HG02884 (cell line): ENCODE measurements around the gene PSMB3.

Experiments used
- ATAC-seq: cut with Tn5 transposase; IDR thresholded peaks from one replicate; pipeline ENCODE4 v1.9.1; 2021; ENCODE audit warnings: mild to moderate bottlenecking, moderate library complexity; ENCODE audit not compliant: unreplicated experiment

Gene PSMB3

DNA sequence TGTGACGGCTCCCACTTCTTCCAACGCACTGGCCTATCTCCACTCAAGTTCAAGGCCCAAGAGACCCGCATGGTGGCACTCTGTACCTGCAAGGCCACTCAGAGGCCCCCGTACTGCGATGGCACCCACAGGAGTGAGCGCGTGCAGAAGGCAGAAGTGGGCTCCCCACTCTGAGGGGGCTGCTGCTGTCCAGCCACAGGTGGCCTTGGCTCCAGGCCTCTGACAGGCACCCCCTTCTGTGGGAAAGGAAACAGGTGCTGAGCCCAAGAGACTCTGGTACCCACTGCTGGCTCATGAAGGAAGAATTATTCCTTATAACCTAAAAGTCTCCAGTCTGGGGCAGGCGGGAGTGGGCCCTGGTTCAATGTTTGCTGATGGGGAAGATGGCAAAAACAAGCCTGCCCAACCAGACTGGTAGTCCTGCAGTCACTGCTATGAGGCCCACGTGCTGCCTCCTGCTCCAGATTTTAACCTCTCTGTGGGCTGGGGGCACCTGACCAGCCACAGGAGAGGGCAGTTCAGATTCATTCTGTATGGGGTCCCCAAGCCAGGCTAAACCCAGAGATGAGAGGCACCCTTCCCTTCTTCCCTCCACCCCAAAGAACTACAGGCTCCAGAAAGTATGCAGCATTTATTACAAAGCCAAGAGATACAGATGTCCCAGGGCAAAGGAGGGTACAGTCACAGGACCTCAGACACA, 19.1 kb upstream of the PSMB3 start:
- no peak for ATAC-seq

GRCh38 chr17:38733982-38734973, 18.3 kb upstream of the PSMB3 start:
- ATAC-seq, result no peak

GRCh38 chr17:38735161-38735997, 17.2 kb upstream of the PSMB3 start:
- no peak for ATAC-seq

DNA sequence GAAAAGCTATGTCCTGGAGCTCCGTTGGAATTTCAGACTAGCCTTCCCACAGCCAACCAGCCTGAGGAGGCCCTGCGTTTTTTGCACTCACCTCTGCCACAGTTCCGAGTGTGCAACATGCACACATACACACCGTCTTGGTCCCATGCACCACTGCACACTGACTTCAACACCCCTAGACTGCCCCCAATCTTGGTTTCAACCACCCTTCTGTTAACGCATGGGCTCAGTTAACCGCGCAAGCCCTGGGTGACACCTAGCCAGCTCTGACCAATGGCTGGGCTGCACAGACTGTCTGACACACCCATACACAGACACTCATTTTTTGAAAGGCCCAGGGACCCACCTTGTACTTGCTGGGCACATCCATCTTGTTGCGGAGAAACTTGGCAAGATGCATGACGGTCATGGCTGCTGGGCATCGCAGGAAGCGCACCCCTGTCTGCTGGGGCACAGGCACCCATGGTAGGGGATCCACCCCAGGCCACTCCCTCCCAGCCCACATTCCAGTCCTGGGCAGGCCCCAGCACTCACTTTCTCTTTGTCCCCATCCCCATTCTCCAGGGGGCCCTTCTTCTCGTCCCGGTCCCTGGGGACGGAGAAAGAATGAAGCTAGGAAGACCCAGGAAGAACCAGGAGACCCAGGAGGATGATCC, 14.4 kb upstream of the PSMB3 start:
- no peak for ATAC-seq

DNA sequence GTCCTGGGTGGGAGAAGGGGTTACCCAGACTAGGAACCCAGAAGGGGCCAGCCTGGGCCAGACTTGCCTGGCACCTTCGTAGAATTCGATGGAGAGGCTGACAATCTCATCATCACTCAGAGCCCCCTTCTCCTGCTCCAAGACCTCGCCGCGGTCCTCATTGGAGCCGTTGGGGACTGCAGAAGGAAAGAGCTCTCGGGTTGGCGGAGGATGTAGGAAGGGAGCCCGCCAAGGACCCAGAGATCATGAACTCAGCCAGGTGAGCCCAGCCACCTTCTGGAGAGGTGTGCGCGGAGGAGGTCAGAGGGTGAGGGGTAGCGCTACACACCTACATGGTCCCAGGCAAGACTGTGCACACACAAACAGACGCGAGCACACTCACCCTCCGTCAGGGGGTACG, 13.9 kb upstream of the PSMB3 start:
- ATAC-seq, result no peak

DNA sequence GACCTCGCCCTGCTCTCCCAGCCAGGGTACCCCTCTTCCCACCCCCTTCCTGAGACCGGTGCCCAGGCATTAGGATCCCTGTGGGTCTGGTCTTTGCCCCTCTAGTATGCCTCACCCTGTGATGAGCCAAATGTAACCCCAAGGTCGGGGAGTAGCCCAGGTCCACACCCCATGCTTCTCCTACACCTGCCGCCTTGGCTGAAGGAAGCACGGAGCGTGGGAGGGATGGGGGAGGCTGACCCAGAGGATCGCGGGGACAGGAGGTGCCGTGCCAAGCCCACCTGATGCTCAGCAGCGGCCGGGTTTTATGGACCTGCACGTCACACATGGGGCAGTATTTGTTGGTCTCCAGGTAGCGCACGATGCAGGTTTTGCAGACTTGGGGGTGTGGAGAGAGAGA, 13.2 kb upstream of the PSMB3 start:
- ATAC-seq, result no peak

- no peak for ATAC-seq
These were observed 12.5 kb upstream of the PSMB3 start for GRCh38 chr17:38740044-38740443.

GRCh38 chr17:38740806-38741205, 11.7 kb upstream of the PSMB3 start:
- ATAC-seq, result no peak

DNA sequence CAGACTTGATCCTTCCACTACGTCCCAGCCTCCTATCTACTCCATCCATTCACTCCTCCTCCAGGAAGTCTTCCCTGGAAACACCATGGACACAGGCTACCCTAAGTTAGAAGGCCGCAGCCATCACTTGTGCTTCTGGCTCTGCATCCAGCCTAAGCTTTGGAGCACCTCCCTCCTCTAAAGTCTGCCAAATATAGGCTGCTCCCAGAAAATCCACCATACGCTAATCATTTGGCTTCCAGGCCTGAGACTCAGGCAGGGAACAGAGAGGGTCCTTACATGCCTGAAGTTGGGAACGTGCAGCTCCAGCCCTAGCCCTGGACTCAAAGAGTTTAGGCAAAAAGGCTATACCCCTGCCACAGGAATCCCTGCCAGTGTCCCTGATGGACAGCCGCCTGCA, 11.1 kb upstream of the PSMB3 start:
- no peak for ATAC-seq

GRCh38 chr17:38741921-38742410, 10.6 kb upstream of the PSMB3 start:
- ATAC-seq, result no peak

GRCh38 chr17:38742411-38743308, 9.9 kb upstream of the PSMB3 start:
- ATAC-seq, result no peak

- no peak for ATAC-seq
These were observed 8.9 kb upstream of the PSMB3 start for GRCh38 chr17:38743556-38744171.

DNA sequence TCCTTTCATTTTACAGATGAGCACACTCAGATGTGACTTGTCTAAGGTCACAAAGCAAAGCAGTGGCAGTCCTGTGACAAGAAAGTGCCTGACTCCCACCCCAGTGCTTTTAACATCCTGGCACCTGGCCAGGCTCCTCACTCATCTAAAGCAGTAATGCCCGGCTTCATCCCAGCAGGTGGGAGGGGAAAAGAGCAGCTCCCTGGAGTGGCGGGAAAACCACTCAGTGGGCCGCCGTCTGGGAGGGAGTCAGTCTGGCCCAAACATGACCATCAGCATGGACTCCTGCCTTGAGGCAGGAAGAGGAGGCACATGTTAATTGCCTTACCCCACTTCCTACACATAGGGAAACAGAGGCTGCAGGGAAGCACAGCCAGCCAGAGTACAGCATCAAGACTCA, 7.0 kb upstream of the PSMB3 start:
- no peak for ATAC-seq

- no peak for ATAC-seq
These were observed 6.3 kb upstream of the PSMB3 start for GRCh38 chr17:38746004-38746848.

GRCh38 chr17:38746849-38747462, 5.6 kb upstream of the PSMB3 start:
- no peak for ATAC-seq

- ATAC-seq, result no peak
These were observed 4.9 kb upstream of the PSMB3 start for GRCh38 chr17:38747463-38748148.
